Fibroblast of peridontal ligament (primary cell): ENCODE results near the gene COMMD6.

Source experiments
- DNase-seq: peaks from one replicate; pipeline ENCODE4 v3.0.0-alpha.2; 2010; ENCODE audit errors: extremely low read depth

Gene COMMD6

GRCh38 chr13:75482070-75482819 is 55.4 kb downstream of the COMMD6 start, which contains the start of gene TBC1D4:
TBC1D4 (minus strand) TSS chr13:75482169; CDS start chr13:75481767, 402 bp downstream.
- peak; percentile 89 for DNase-seq

- DNase-seq = no peak
Measured at GRCh38 chr13:75481176-75482069, 56.2 kb downstream of the COMMD6 start.

- DNase-seq = peak; percentile 45
Measured at GRCh38 chr13:75480671-75481175, 56.9 kb downstream of the COMMD6 start.

- DNase-seq = no peak
Measured at GRCh38 chr13:75479102-75479740, 58.4 kb downstream of the COMMD6 start.

- DNase-seq = no peak
Measured at GRCh38 chr13:75478659-75479058, 59.0 kb downstream of the COMMD6 start.
